Measurements from ENCODE around the gene ANKRD13B.
A peak's percentile ranks its signal among the peaks of the same experiment; 100 is the strongest.

The ANKRD13B gene

DNA sequence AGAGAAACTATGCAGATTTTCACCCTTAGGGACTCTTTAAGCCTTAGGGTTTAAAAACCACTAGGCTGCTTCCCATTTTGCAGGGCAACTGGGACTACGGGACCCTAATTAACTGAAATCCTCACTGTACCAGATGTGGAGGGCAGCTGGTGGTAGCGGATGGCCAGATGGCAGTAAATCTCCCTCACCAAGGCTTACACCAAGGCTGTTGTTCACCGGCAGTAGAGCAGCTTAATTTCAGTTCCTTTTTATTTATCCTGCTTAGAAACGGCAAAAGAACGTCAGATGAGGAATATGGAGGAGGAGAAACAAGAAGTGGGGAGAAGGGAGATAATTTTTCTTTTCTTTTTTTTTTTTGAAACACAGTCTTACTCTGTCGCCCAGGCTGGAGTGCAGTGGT lies 32.6 kb upstream of the ANKRD13B start:
- H3K4me3 ChIP-seq (ENCODE audit: insufficient read depth, low read depth, low read length), result no peak overlapping the region
- WGBS, 2 experiments, result 91% methylated on average over 5 to 6 of the region's 6 CpGs

DNA sequence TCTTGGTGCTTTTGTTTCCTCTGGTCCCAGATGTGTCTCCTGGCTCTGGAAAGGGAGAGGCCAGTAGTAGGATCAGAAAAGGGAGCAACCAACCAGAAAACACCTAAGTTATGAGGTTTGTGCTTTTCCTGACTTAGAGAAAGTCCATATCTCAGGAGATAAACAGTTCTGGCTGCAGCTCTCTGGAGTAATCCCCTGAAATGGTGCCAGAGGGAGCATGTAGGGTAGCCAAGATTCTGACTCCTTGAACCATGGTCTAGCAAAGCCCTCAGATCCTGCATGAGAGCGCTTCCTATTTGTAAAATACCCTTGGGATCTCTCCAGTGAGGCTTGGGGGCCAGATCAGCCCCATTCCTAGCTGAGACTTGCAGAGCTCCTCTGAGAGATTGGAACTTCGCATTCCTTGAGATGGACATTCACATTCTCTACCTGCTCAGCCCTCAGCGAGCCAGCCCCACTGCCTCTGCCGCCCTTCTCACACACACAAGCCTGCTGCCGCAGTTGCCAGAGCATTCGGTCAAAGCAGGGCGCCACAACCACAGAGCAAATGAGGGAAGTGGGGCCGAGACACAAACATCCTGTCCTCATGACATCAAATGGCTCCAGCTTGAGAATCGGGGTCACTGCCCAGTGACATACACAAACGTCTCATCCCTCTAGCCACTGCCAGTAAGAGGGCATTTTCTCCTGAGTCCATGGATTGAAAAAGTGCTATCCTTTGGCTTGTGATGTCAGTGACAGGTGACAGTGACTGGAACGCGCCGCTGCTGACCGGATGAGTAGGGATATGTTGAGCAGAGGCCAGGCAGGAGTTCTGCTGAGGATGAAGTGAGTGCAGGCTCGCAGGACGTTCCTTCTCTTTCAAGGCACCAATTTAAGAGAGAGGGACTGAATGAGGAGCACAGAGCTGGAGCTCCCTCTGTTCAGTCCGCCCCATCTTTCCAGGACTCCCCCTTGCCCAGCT lies 31.1 kb upstream of the ANKRD13B start:
- Histone ChIP-seq H3K4me1 (ENCODE audit: control insufficient read depth, insufficient read depth, low read length) (no peaks in the 10 kb centered on the region), H3K36me3 (ENCODE audit: control insufficient read depth, insufficient read depth, low read length) (no peaks in the 10 kb centered on the region), H3K27ac (ENCODE audit: insufficient read depth, low read depth, low read length, poor library complexity, severe bottlenecking) (no peak overlapping the region), H3K9me3 (ENCODE audit: control insufficient read depth, low read length) (no peaks in the 10 kb centered on the region), H3K4me3 (ENCODE audit: insufficient read depth, low read depth, low read length) (no peak overlapping the region), H3K27me3 (ENCODE audit: control insufficient read depth, insufficient read depth, low read length, poor library complexity, severe bottlenecking) (peaks cover 32% of the 10 kb centered on the region)
- WGBS, 2 experiments, result 92 to 93% methylated on average over 17 of the region's 17 CpGs

More for the DNA sequence above, 32.6 kb upstream of the ANKRD13B start:
- Histone ChIP-seq H3K27me3 (ENCODE audit: control insufficient read depth, insufficient read depth, low read length, poor library complexity, severe bottlenecking) (peaks cover 17% of the 10 kb centered on the region), H3K27ac (ENCODE audit: insufficient read depth, low read depth, low read length, poor library complexity, severe bottlenecking) (no peak overlapping the region), H3K4me1 (ENCODE audit: control insufficient read depth, insufficient read depth, low read length) (no peaks in the 10 kb centered on the region), H3K36me3 (ENCODE audit: control insufficient read depth, insufficient read depth, low read length) (no peaks in the 10 kb centered on the region), H3K9me3 (ENCODE audit: control insufficient read depth, low read length) (no peaks in the 10 kb centered on the region)

DNA sequence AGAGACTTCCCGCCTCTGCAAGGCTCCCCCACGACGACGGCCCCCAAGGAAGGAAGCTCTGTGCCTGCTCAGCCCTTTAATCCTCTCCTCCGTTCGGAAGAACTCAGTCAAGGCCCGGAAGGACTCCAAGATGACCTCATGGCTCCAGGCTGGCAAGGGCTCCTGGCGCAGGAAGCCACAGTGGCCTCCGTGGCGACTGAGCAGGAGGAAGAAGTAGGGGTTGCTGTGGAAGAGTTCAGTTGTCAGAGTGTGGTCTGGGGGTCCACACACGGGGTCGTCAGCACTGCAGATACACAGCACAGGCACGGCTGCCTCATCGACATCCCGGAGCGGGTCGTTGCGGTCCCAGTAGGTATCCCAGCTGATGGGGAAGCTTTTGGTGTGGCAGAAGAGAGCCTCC lies 30.3 kb upstream of the ANKRD13B start:
- no peaks in the 10 kb centered on the region for H3K36me3 ChIP-seq (ENCODE audit: control insufficient read depth, insufficient read depth, low read length)
- 89% methylated on average over 18 of the region's 18 CpGs for WGBS, 2 experiments
- H3K9me3 ChIP-seq (ENCODE audit: control insufficient read depth, low read length), result no peaks in the 10 kb centered on the region
- H3K4me3 ChIP-seq (ENCODE audit: insufficient read depth, low read depth, low read length), result no peak overlapping the region
- H3K27ac ChIP-seq (ENCODE audit: insufficient read depth, low read depth, low read length, poor library complexity, severe bottlenecking), result no peak overlapping the region
- no peaks in the 10 kb centered on the region for H3K4me1 ChIP-seq (ENCODE audit: control insufficient read depth, insufficient read depth, low read length)
- H3K27me3 ChIP-seq (ENCODE audit: control insufficient read depth, insufficient read depth, low read length, poor library complexity, severe bottlenecking), result peaks cover 40% of the 10 kb centered on the region

DNA sequence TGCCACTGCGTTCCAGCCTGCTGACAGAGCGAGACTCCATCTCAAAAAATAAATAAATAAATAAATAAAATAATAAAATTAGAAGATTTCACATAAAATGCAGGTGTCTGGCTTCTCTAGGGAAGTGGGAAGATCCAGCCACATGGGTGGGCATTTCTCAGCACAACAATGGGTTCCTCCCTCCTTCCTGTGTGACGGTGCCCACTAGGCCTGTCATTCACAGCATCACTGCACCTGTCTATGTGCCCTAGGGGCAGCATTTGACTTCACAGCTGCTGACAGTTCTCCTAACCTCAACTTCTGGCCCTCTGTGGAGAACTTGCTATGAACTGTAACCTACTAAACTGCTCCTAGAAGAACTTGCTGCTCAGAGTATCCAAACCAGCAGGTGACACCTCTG lies 29.1 kb upstream of the ANKRD13B start:
- Histone ChIP-seq H3K4me3 (ENCODE audit: insufficient read depth, low read depth, low read length) (no peak overlapping the region), H3K27me3 (ENCODE audit: control insufficient read depth, insufficient read depth, low read length, poor library complexity, severe bottlenecking) (peaks cover 48% of the 10 kb centered on the region), H3K36me3 (ENCODE audit: control insufficient read depth, insufficient read depth, low read length) (no peaks in the 10 kb centered on the region), H3K27ac (ENCODE audit: insufficient read depth, low read depth, low read length, poor library complexity, severe bottlenecking) (no peak overlapping the region), H3K9me3 (ENCODE audit: control insufficient read depth, low read length) (no peaks in the 10 kb centered on the region), H3K4me1 (ENCODE audit: control insufficient read depth, insufficient read depth, low read length) (no peaks in the 10 kb centered on the region)
- 85 to 88% methylated on average over 1 of the region's 3 CpGs for WGBS, 2 experiments

DNA sequence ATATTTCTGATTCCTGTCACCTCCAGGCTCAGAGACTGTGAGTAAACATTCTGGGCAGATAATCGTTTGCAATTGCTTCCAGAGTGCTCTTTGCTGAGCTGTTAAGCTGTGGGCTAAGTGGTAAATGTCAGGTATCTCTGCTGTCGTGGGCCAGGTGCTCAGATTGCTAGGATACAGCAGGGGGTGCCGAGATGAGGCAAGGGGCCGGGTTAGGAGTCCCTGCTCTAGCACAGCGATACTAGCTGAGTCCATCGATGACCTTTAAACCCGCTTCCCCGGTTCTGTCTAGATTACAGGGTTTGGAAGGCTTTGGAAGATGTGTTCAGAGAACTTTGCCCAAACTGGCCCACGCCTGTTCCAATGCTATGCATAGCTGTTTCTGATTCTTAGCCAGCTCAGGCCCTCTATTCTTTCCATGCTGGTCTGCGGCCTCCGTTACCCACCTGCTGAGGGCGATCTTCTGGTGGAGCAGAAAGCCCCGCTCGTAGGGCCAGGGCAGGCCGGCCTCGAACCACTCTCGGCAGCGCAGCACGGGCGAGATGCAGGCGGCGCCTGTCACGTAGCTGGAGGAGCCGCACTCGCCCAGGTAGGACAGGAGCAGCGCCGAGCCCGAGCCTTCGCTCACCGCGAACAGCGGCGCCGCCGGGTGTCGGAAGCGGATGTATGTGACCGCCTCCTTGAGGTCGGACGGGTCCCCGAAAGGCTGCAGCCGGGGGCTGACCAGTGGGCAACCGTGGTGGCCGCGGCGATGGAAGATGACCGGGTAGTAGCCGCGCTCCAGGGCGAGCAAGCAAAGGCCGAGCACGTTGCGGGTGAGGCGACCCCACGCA lies 27.1 kb upstream of the ANKRD13B start:
- 10% methylated on average over 55 of the region's 55 CpGs for WGBS, 2 experiments
- peaks cover 9% of the 10 kb centered on the region for H3K4me1 ChIP-seq (ENCODE audit: control insufficient read depth, insufficient read depth, low read length)
- H3K36me3 ChIP-seq (ENCODE audit: control insufficient read depth, insufficient read depth, low read length), result no peaks in the 10 kb centered on the region
- H3K27me3 ChIP-seq (ENCODE audit: control insufficient read depth, insufficient read depth, low read length, poor library complexity, severe bottlenecking), result peaks cover 55% of the 10 kb centered on the region
- no peaks in the 10 kb centered on the region for H3K9me3 ChIP-seq (ENCODE audit: control insufficient read depth, low read length)
- no peak overlapping the region for H3K27ac ChIP-seq (ENCODE audit: insufficient read depth, low read depth, low read length, poor library complexity, severe bottlenecking)
- peak overlapping the region; percentile 87 for H3K4me3 ChIP-seq (ENCODE audit: insufficient read depth, low read depth, low read length)

DNA sequence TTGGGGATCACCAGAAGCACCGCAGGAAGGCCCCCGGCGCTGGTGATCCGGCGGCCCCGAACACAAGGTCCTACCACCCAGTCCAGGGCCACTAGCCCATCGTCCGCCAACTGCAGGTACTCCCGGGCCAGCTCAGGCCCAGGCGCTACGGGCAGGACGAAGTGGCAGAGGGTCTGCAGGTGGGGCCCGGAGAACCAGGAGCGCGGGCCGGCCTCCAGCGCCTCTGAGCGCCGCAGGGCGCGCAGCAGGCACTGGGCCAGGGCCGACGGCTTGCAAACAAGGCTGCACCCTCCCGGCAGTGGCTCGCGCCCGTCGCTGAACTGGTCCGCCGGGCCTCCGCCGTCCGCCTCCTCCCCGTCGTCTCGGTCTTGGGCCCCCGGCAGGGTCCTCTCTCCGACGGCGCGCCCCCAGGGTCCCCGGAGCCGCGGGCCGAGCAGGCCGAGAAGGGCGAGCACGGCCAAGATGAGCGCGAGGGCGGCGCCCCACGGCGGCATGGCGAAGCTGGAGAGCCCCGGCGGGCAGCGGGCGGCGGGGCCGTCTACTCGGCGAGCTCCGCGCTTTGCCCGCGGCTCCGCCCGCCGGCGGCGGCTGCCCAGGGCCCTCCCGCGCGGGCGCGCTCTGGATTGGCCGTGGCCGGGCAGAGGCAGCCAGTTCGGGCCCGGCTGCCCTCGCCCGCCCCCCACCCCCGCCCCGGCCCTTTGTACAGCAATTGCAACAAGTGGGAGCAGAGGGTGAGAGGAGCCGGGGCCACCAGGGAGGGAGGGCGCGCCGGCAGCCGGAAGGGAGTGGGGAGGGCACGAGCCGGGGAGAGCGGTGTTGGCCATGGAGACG lies 26.2 kb upstream of the ANKRD13B start, which contains the start of gene ABHD15:
ABHD15 (minus strand) TSS at position 565 of the 831 bp plus-strand sequence; CDS start at position 494, 71 bp downstream.
- H3K4me3 ChIP-seq (ENCODE audit: insufficient read depth, low read depth, low read length), result peak within 1 kb of the TSS; percentile 87
- H3K27ac ChIP-seq (ENCODE audit: insufficient read depth, low read depth, low read length, poor library complexity, severe bottlenecking), result no peak within 1 kb of the TSS
- 2% methylated on average over 94 of the region's 94 CpGs for WGBS, 2 experiments
- peaks cover 56% of the 10 kb centered on the region for H3K27me3 ChIP-seq (ENCODE audit: control insufficient read depth, insufficient read depth, low read length, poor library complexity, severe bottlenecking)
- no peaks in the 10 kb centered on the region for H3K36me3 ChIP-seq (ENCODE audit: control insufficient read depth, insufficient read depth, low read length)
- H3K4me1 ChIP-seq (ENCODE audit: control insufficient read depth, insufficient read depth, low read length), result peaks cover 9% of the 10 kb centered on the region
- no peaks in the 10 kb centered on the region for H3K9me3 ChIP-seq (ENCODE audit: control insufficient read depth, low read length)

DNA sequence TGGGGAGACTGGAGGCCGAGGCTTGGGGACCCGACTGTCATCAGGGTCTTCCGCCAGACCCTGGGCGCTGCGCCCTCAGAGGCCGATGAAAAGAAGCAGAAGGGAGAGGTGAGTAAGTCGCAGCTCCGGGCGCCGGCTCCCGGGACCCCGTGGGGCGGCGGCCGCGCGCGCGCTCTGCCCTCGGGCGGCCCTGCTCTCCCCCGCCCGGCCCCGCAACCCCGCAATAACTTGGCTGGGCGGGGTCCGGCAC lies 25.7 kb upstream of the ANKRD13B start:
- Histone ChIP-seq H3K4me3 (ENCODE audit: insufficient read depth, low read depth, low read length) (peak overlapping the region; percentile 87), H3K27ac (ENCODE audit: insufficient read depth, low read depth, low read length, poor library complexity, severe bottlenecking) (no peak overlapping the region), H3K27me3 (ENCODE audit: control insufficient read depth, insufficient read depth, low read length, poor library complexity, severe bottlenecking) (peaks cover 61% of the 10 kb centered on the region), H3K9me3 (ENCODE audit: control insufficient read depth, low read length) (no peaks in the 10 kb centered on the region), H3K4me1 (ENCODE audit: control insufficient read depth, insufficient read depth, low read length) (peaks cover 9% of the 10 kb centered on the region), H3K36me3 (ENCODE audit: control insufficient read depth, insufficient read depth, low read length) (no peaks in the 10 kb centered on the region)
- WGBS, 2 experiments, result 1% methylated on average over 27 of the region's 27 CpGs

DNA sequence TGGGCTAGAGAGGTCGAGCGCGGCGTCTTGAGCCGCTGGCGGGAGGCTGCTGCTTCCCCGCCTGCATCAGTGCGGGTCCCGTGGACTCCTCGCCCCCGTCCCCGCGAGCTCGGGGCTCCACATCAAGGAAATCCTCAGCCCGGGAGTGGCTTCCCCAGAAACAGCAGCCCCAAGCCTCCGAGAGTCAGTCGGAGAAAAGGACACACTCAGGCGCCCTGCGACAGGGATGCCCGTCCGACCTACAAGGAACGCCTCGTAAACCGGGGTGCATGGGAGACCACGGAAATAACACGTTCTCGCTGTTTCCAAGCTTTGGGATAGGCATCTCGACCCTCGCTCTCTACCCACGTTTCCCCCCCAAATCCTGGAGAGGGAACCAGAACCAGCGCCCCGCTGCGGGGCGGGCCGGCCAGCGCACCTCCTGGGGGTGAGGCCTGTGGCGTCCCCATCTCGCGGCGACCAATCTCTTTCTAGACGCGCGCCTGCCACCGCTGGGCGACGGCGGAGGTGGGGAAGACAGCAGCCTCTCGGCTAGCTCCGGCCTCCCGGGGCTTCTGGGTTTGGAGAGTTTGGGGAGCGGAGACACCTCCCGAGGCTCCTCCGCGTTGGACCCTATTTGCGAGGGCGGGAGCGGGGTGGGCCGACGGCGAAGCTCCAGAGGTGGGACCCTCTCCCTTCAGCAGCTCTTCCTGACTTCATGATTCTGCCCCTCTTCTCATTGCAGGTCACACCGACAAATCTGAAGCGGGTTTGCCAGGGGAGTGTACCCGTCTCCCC lies 25.2 kb upstream of the ANKRD13B start:
- Histone ChIP-seq H3K36me3 (ENCODE audit: control insufficient read depth, insufficient read depth, low read length) (no peaks in the 10 kb centered on the region), H3K27me3 (ENCODE audit: control insufficient read depth, insufficient read depth, low read length, poor library complexity, severe bottlenecking) (peaks cover 65% of the 10 kb centered on the region), H3K27ac (ENCODE audit: insufficient read depth, low read depth, low read length, poor library complexity, severe bottlenecking) (no peak overlapping the region), H3K4me1 (ENCODE audit: control insufficient read depth, insufficient read depth, low read length) (peaks cover 9% of the 10 kb centered on the region), H3K4me3 (ENCODE audit: insufficient read depth, low read depth, low read length) (peak overlapping the region; percentile 87), H3K9me3 (ENCODE audit: control insufficient read depth, low read length) (no peaks in the 10 kb centered on the region)
- WGBS, 2 experiments, result 1% methylated on average over 63 of the region's 63 CpGs
